ENCODE results near the gene PRPSAP1.

GRCh38 chr17:76371656-76372628 is 18.2 kb upstream of the PRPSAP1 start:
- TF ChIP-seq, protein P1, sequence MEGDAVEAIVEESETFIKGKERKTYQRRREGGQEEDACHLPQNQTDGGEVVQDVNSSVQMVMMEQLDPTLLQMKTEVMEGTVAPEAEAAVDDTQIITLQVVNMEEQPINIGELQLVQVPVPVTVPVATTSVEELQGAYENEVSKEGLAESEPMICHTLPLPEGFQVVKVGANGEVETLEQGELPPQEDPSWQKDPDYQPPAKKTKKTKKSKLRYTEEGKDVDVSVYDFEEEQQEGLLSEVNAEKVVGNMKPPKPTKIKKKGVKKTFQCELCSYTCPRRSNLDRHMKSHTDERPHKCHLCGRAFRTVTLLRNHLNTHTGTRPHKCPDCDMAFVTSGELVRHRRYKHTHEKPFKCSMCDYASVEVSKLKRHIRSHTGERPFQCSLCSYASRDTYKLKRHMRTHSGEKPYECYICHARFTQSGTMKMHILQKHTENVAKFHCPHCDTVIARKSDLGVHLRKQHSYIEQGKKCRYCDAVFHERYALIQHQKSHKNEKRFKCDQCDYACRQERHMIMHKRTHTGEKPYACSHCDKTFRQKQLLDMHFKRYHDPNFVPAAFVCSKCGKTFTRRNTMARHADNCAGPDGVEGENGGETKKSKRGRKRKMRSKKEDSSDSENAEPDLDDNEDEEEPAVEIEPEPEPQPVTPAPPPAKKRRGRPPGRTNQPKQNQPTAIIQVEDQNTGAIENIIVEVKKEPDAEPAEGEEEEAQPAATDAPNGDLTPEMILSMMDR (IDR thresholded peaks at IDR 0.05) = no peak
- no peak for TF ChIP-seq POLR2A (IDR thresholded peaks at IDR 0.05)
